HG03280 (cell line): Measurements from ENCODE around the gene HELZ2.
"Not testable (repeated sequence)": the region's sequence is repeated elsewhere in the genome, so short reads cannot be mapped to it uniquely, and the experiment has no call there.

Experiments
- ATAC-seq: cut with Tn5 transposase; IDR thresholded peaks from one replicate; pipeline ENCODE4 v1.9.1; 2021; ENCODE audit warnings: mild to moderate bottlenecking, moderate library complexity; ENCODE audit not compliant: unreplicated experiment

Gene HELZ2

DNA sequence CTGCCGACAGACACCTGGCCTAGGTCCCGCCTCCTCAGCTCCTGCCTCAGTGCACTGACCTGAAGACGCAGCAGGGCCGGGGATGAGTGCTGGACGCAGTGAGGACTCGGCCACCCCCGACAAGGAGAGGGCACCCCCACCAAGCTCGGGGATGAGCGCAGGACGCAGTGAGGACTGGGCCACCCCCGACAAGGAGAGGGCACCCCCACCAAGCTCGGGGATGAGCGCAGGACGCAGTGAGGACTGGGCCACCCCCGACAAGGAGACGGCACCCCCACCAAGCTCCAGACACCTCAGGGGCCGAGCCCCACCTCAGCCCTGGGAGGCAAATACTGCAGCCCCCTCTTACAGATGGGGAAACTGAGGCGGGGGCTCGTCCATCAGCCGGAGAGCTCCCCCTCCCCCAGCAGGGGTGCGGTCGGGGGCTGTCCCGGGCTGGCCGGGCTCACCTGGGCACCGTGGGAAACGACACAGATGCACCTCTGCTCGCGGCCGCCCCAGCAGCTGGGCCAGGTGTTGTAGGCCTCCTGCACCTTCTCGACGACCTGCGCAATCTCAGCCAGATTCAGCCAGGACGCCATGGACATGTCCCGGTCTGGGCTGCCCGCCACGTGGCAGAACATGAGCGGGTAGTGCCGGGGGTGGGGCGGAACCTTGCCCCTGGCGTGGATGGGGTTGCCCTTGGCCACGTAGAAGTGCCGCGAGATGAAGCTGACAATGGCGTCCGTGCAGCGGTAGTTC is 7.5 kb downstream of the HELZ2 start:
- no peak for ATAC-seq

DNA sequence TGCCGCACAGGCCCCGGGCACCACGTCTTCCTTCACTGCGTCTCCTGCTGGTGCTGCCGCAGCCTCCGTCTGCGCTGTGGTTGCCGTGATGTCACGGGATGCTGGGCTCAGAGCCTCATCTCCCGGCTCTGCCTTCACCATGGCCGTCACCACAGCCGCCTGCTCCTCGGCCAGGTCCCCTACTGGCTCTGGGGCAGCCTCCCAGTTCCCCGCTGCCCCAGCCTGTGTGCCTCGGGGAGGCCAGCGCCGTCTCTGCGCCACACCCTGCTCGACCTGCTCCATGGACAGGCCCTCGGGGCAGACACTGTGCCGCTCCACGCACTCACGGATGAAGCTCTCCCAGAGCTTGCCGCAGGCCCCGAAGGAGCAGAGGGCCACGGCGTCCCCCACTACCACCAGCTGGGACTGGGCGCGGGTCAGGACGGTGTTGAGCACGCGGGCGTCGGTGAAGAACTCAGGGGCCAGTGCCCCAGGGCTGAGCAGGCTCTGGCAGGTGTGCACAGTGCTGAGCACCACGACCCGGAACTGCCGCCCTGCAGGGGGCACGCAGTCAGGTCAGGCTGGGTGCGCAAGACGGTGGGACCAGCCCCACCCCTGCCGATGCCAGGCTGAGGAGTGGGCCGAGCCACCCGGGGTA is 8.2 kb downstream of the HELZ2 start:
- ATAC-seq = no peak

DNA sequence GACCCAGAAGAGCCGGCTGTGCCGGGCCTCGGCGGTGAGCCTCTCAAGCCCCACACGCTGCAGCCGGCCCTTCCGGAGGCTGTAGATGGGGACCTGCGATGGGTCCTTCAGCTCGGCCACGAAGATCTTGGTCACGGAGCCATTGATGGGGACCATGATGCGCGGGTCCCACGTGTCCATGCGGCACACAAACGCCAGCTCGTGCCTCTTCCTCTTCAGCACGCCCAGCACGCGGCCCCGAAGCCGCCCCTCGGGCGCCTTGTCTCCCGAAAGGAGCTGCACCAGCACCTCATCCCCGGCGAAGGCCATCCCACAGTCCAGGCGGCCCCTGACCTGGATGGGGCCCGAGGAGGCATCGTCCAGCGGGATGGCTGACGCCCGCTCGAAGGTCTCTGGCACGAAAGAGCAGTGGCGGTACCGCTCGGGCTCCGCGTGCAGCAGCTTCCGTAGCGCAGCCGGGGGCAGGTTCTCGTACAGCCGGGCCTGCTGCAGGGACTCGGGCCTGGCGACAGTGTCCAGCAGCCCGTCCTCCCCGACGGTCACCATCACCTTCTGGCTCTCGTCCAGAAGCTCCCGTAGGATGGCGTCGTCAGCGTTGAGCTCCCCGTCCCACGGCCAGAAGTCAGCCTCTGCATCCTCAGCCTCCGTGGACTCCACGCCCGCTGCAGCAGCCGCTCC is 8.9 kb downstream of the HELZ2 start:
- no peak for ATAC-seq

DNA sequence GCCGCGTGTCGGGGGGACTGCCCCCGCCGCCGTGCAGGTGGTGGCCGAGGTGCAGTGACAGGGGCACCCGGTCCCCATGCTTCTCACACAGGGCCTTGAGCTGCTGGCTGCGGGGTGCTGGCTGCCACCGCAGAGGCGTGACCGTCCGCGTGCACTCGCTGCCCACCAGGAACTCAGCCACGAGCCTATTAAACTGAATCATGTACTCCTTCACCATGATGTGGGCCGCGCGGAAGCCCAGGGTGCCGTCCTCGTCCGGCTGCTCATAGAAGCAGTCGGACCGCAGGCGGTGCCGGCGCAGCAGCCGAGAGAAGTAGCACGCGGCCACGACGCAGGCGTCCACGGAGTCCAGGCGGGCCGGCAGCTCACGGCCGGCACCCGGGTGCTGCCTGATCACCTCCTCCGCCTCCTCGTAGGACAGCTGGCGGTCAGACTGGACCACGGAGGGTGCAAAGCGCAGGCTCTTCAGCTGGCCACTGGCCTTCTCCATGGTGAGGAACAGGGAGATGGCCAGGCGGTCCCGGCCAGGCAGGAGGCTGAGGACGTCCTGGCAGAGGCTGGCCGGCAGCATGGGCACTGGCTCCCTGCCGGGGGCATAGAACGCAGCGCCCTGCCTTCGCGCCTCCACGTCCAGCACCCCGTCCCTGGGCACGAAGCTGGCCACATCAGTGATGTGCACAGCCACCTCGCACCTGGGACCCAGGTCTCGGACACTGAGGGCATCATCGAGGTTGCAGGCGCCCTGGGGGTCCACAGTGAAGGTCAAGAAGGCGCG is 9.8 kb downstream of the HELZ2 start:
- no peak for ATAC-seq

DNA sequence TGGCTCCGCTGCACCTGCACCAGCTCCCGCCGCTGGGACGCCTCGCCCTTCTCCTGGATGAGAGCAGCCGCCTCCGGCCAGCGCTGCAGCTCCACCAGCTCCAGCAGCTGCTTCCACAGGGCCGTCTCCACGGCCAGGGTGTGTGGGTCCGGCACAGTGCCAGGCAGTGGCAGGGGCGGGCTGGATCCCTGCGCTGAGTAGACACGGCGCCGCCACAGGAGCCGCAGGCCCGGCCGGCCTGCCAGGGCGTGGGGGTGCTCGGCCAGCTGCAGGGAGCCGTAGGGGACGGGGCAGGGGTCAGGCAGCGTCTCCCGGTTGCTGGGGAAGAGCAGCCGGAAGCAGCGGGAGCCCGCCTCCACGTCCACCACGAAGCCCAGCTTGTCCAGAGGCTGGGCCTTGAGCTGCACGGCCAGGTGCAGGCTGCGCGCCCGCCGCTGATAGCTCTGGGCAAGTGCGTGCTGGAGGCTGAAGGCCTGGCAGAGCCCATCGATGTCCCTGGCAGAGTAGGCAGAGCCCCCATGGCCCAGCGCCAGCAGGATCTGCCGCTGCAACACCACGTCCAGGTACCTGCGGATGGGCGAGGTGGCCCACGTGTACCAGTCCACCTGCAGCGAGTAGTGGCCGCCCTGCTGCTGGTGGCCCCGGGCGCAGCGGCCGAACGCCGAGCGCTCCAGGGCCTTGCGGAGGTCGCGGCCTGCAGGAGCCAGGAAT is 10.7 kb downstream of the HELZ2 start:
- ATAC-seq = no peak

DNA sequence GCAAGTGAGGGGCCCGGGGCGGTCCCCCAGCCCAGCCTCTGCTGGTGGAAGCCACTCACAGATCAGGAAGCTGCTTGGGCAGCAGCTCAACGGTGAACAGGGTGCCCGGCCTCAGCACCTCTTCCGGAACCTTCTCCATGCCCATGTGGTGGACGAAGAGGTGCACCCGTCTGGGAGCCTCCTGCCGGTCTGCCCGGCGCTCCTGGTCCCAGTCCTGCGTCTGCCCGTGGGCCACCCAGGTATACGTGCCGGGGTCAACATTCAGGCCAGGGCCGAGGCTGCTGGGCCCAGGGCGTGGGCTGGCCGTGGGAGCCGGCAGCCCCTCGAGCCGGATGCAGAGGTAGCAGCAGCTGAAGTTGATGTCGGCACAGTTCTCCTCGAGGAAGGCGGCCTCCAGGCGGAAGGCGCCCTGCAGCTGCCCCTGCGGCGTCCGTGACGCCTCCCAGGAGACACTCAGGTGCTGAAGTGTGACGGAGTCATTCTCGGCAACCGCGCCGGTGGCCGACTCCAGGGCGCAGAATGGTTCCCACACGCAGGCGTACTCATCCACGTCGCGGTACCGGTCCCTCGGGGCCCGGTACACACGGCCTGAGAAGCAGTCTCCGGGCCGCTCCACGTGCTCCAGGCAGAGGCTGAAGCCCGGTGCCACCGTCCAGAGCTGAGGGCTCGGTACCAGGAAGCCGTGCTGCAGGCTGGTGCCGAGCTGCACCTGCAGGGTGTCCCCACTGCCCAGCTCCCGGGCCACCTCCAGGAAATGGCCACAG is 11.4 kb downstream of the HELZ2 start:
- no peak for ATAC-seq

DNA sequence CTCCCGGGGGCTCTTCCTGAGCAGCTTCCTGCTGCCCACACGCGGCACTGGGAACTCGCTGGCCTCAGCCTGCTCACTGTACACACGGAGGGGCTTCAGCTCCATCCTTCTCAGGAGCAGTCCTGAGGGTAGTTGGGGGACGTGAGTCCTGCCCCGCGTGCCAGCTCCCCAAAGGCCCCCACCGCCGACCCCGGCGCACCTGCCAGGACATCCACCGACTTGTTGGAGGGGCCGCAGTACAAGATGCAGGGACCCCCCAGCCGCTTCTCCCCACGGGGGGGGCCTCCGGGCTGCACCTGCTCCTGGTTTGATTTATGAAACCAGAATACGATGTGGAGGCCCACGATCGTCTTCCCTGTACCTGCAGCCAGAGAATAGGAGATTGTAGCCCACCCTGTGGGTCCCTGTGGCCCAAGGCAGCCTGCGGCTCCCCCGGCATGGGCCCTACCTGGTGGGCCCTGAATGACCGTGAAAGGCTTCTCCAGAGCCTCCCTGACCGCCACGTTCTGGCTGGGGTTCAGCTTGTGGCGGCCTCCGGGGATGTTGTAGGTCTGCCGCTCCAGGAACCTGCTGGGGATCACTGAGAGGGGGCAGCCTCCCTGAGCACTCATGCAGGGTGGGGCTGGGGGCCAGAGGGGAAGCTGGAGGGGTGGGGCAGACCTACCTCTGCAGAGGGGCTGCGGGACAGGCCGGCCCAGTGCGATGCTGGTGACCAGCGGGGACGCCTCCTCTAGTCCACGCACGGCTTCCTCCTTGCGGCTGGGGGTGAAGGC is 12.2 kb downstream of the HELZ2 start:
- no peak for ATAC-seq

DNA sequence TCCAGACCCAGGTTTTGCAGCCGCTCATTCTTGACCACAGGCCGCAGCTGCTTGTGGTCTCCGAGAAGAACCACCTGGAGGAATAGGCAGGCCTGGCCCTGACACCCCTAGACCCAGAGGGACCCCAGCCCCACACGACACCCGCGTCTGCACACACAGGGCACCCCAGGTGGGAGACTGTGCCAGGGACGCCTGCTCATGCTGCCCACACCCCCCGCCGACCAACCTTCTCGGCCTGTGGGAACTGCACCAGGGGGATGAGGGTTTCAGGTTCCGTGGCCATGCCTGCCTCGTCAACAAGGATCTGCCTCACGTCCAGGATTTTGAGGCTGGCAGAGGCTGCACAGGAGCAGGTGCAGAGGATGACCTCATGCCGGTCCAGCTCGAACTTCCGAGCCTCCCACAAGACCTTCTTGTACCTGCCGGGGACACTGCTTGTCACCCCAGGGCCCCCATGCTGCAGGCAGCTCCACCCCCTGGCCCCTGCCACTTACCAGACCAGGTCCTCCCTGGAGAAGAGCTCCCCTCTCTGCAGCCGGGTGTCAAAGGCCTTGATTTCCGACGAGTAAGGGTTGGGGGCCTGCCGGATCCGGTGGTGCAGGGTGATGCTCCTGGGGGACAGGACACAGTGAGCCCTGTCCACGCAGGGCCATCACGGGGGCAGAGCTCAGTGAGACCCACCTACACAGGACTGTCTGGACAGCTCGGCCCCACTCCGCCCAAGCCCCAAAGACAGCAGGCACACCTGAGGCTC is 13.0 kb downstream of the HELZ2 start:
- no peak for ATAC-seq

DNA sequence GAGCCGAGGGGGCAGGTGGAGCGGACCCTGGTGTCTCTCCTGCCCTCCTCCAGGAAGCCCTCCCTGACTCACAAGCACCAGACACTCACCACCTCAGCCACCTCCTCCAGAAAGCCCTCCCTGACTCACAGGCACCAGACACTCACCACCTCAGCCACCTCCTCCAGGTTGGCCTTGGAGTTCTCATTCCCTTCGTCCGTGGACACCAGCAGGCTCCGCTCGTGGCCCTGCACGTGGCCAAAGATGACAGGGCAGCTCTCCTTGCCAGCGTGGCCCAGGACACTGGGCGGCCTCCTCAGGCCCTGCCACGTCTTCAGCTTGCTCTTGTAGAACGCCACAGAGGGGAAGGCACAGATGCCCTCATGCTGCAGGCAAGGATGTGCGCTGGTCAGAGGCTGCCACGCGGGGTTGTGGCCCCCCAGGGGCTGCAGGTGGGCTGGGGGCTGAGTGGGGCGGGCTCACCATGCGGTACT is 13.7 kb downstream of the HELZ2 start:
- no peak for ATAC-seq

DNA sequence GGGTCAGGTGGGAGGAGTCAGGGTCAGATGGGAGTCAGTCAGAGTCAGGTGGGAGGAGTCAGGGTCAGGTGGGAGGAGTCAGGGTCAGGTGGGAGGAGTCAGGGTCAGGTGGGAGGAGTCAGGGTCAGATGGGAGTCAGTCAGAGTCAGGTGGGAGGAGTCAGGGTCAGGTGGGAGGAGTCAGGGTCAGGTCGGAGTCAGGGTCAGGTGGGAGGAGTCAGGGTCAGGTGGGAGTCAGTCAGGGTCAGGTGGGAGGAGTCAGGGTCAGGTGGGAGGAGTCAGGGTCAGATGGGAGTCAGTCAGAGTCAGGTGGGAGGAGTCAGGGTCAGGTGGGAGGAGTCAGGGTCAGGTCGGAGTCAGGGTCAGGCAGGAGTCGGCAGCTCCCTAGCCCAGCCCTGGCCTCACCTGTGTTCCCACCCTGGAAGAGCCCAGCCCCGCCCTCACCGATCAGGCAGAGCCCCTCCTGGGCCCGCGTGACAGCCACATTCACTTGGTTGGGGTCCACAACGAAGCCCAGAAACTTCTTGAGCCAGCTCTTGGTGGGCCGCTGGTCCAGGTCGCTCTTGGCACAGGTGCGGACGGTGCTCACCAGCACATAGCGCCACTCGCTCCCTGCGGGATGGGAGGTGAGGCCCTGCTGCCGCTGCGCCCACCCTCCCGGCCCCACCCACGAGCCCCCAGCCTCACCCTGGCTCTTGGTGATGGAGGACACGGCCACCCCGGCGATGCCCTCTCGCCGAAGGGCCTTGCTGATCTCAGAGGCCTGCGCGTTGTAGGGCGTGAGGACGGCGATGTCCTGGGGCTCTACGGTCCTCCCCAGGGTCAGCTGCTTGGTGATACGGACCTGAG is 14.3 kb downstream of the HELZ2 start:
- not testable (repeated sequence) for ATAC-seq

DNA sequence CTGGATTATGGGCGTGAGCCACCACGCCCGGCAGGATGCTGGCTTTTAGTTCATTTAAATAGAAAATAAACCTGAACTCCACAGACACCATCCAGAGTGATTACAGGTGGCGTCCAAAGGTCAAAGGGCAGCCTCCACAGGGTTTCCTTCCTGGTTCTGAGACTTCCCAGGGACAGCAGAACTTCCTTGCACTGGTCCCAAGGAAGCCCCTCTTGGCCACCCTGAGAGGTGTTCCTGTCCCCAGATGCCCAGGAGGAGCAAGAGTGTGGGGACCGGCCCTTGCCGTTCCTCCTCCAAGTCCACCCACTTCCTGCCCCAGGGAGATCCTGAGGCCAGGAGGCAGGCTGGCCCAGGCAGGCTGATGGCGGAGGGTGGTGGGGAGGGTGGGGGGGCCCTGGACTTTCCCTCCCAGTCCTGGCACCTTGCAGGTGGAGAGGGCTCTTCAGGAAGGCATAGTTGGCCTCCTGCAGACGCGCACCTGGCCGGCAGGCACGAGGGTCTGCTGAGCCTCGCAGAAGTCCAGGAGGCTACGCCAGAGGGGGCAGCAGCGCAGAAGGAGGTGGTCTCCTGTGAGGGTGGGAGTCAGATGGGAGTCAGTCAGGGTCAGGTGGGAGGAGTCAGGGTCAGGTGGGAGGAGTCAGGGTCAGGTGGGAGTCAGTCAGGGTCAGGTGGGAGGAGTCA is 15.1 kb downstream of the HELZ2 start:
- no peak for ATAC-seq

DNA sequence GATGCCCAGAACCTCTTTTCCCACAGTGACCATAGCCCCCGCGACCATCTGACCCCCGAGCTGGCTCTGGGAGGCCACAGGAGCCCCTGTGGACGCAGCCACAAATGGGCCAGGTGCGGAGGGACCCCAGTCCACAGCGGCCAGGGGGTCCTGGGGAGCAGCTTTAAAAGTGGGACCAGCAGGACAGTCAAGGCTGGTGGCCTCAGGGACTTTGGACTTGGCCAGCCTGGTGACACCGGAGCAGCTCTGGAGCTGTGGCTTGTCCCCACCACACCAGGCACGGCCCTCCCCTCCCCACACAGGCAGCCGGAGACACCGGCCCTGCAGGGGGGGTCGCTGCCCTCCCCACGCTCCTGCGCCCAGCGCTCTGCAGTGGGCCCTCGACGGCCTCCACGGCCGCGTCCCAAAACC is 16.6 kb downstream of the HELZ2 start:
- no peak for ATAC-seq

DNA sequence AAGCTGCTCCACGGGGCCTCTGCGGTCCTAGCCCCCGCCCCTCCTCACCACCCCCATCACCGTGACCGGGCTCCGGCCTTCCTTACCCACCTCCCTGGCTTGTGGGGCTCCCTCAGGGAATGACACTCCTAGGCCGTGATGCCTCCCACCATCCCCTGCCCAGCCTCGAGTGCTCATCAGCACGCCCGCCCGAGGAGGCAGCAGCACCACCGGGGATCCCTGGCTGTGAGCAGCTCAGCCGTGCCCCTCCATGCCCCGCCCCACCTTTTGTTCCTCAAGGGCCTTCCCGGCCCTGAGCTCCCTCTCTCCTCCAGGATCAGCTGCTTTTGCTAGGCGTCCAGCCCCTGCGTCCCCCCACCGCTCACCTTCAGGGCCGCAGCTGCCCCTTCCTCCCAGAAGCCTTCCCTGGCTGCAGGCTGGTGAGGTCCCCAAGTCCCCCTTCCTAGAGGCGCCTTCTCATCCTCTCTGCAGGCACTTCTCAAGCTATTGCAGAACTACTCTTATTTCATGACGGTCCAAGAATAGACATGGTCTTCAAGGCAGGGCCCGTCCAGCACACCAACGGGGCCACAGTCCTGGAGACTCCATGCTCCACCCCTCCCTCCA is 17.1 kb downstream of the HELZ2 start:
- ATAC-seq = no peak

DNA sequence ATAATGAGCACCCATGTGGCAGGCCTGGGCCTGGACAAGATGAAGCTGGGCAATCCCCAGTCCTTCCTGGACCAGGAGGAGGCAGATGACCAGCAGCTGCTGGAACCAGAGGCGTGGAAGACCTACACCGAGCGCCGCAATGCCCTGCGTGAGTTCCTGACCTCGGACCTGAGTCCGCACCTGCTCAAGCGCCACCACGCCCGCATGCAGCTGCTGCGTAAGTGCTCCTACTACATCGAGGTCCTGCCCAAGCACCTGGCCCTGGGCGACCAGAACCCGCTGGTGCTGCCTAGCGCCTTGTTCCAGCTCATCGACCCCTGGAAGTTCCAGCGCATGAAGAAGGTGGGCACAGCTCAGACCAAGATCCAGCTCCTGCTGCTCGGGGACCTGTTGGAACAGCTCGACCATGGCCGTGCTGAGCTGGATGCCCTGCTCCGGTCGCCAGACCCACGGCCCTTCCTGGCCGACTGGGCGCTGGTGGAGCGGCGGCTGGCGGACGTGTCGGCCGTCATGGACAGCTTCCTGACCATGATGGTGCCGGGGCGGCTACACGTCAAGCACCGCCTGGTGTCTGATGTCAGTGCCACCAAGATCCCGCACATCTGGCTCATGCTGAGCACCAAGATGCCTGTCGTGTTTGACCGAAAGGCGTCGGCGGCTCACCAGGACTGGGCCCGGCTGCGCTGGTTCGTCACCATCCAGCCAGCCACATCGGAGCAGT is 18.2 kb downstream of the HELZ2 start:
- no peak for ATAC-seq

DNA sequence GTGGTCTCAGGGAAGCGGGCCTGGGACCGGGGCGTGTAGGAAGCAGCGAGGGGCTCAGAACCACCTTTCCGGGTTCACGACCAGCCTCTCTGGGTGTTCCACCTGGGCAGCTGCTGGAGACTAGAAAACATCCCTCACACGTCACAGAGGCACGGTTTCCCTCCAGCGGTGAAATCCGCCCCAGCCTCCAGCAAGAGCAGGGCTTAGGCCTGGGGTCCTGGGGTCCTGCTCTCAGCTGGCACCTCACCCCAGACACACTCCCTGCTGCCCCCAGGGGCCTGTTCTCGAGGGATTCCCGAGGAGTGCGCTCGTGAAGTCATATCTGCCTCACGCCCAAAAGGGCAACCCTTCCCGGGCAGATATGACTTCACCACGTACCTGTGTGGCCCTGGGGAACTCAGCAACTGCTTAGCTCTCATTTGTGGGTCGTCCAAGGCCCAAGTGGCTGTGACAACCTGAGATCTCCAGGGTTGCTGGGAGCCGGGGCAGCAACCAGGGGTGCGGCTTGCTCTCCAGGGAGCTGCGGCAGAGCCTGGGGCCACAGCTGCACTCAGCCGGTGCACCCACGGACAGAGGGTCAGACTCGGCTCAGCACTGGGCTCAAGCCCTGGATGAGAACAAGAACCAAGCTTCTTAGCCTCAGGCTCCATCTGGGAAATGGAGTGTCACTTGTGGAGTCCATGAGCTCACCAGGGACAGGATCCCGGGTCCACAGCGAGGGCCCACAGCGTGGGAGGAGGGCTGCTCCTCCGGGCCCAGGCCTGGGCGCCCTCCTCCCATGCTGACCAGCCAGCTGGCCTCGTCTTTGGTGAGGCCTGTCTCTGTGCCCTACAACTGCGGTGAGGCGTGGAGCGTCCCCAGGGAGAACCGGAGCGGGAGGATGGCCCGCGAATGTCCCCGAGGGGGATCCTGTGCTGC is 19.4 kb downstream of the HELZ2 start:
- ATAC-seq = no peak
